ENCODE measurements around the gene ZNF483.

Gene ZNF483

DNA sequence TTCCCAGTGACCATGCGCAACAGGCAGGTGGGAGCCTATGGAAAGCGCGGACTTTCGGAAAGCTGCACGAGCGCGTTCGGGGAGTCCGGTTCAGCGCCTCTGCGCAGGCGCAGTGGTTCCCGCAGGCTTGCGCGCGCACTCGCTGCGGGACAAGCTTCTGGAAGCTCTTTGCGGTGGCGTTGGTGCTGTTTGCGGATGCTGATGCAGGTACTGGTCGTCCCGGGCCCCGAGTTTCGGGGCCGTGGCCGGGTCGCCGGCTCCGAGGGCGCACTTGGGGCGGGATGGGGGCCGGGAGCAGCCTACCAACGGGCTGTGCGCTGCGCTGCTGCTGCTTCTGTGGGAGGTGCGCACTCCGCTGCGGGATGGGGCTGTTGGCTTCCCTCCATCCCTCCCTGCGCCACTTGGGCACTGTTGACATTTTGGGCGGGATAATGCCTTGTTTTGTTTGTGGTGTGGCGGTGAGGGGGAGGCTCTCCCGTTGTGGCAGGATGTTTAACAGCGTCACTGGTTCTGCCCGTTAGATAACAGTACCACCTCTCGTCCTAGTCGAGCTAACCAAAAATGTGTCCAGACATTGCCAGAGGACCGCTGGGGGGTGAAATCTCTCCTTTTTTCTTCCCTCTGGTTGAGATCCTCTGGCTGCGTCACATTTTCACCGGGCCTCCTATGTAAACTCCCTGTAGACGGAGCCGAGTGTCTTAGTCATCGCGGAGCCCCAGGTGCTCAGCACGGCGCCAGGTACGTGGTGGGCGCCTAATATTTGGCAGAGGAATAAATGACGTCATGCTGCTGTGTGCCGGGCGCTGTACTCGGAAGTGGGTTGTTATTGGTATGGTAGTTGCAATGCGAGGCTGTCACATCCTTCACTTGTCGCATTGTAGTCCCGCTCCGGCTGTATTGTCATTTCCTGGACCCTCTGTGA is at the start of gene ZNF483:
TSS of gene ZNF483 (plus strand) at position 124 of the 922 bp plus-strand sequence. CDS start 2,217 bp downstream, outside the sequence.
- no peak for TF ChIP-seq GATA3 (IDR thresholded peaks at IDR 0.05; ENCODE audit: low read depth, low read length)
- TF ChIP-seq GATA2 (IDR thresholded peaks at IDR 0.05; ENCODE audit: low read depth, low read length) = no peak

DNA sequence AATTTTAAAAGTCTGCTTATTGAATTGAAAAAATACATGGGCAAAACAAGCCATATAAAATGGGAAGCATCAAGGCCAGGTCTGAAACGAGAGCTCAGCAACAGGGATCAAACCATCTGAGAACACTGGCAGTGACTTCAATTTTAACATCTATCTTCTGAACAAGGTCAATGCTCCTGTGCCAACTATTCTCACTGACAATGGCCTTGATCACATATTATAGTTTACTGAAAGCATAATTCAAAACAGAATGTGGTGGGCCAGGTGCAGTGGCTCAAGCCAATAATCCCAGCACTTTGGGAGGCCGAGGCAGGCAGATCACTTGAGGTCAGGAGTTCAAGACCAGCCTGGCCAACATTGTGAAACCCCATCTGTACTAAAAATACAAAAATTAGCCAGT is 49.8 kb upstream of the ZNF483 start:
- TF ChIP-seq GATA3 (IDR thresholded peaks at IDR 0.05; ENCODE audit: low read depth, low read length) (no peak), GATA2 (IDR thresholded peaks at IDR 0.05; ENCODE audit: low read depth, low read length) (no peak)

DNA sequence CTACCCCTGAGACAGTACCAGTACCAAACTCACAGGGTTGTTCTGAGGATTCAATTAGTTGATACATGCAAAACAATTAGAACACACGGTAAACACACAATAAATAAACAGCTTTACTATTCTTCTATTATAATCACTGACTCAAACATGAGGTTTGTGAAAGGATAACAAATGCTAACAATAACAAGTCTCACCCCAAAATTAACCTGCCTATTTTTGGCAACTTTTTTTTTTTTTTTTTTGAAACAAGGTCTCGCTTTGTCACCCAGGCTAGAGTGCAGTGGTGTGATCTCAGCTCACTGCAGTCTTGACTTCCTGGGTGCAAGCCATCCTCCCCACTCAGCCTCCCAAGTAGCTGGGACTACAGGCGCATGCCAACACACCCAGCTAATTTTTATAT is 47.3 kb upstream of the ZNF483 start:
- TF ChIP-seq GATA2 (IDR thresholded peaks at IDR 0.05; ENCODE audit: low read depth, low read length) (no peak), GATA3 (IDR thresholded peaks at IDR 0.05; ENCODE audit: low read depth, low read length) (no peak)

DNA sequence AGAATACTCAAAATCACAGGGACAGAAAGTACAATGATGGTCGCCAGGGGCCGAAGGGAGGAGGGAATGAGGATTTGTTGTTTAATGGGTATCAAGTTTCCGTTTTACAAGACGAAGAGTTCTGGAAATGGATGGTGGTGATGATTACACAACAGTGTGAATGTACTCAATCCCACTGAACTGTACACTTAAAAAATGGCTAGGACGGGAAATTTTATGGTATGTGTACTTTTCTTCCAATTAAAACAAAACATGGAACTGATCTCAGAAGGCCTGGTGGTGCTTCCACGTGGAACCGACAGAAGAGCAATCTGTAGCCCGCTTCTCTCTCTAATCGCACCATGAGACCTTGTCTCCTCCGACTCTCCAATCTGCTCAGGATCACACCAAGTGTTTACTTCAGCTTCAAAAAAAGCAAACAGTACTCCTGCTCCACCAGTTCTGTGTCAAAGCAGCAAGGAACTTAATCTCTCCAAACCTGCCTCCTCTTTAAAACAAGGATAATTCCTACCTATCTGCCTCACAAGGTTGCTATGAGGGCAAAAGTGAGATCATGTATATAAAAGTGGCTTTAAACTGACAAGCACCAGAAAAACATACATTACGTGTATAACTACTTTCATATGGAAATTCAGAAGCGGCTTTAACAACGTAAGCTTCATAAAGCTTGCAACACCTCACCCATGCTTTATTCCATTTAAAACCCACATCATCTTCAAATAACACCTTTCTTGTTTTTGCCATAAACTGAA is 42.9 kb upstream of the ZNF483 start:
- no peak for TF ChIP-seq GATA2 (IDR thresholded peaks at IDR 0.05; ENCODE audit: low read depth, low read length)
- TF ChIP-seq GATA3 (IDR thresholded peaks at IDR 0.05; ENCODE audit: low read depth, low read length) = no peak

DNA sequence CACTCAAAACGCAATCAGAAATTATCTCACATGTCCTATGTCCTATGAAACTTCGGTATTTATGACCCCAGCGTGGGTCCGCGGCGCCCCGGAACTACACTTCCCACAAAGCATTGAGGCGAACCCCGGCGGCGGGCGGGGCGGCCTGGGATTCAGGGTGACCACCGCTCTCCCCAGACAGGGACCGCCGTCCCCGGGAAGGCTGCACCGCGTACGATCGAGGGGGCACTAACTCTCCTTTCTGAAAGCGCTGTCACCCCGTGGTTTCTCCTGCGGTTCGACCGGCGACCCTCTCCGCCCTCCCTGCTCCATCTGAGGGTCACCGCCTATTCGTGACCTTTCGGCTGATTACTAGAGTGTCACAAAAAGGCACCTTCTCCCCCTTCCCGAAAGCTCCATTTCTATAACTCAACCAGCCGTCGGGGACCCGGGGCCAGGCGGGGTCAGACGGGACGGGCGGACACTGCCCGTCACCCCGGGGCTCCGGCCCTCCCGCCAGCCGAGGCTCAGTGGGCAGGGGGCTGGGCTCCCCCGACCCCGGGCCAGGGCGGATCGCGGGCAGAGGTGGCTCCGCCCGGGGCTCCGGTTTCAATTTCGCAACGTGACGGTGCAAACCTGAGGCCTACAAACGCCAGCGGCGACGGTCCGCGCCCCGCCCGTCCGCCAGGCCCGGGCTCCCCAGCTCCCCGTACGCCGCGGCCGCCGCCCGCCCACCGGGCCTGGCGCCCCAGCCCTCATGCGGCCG is 42.1 kb upstream of the ZNF483 start:
- no peak for TF ChIP-seq GATA3 (IDR thresholded peaks at IDR 0.05; ENCODE audit: low read depth, low read length)
- TF ChIP-seq GATA2 (IDR thresholded peaks at IDR 0.05; ENCODE audit: low read depth, low read length) = no peak

DNA sequence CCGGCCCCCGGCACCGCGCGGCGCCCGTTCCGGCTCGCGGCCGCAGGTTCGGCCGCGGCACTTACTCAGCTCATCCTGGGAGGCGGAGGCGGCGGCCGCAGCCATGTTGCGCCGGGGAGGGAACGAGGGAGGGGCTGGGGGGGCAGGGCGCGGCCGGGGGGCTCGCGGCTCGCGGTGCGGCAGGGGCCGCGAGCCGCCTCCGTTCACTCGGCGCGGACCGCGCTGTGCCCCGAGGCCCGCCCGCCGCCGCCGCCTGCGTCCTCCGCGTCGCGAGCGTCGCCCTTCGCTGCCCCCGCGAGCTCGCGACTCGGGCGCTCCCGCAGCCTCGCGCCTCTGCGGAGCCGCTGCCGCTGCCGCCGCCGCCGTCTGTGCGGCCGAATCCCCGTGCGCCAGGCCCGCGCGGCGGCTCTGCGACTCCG is 41.5 kb upstream of the ZNF483 start:
- no peak for TF ChIP-seq GATA2 (IDR thresholded peaks at IDR 0.05; ENCODE audit: low read depth, low read length)

DNA sequence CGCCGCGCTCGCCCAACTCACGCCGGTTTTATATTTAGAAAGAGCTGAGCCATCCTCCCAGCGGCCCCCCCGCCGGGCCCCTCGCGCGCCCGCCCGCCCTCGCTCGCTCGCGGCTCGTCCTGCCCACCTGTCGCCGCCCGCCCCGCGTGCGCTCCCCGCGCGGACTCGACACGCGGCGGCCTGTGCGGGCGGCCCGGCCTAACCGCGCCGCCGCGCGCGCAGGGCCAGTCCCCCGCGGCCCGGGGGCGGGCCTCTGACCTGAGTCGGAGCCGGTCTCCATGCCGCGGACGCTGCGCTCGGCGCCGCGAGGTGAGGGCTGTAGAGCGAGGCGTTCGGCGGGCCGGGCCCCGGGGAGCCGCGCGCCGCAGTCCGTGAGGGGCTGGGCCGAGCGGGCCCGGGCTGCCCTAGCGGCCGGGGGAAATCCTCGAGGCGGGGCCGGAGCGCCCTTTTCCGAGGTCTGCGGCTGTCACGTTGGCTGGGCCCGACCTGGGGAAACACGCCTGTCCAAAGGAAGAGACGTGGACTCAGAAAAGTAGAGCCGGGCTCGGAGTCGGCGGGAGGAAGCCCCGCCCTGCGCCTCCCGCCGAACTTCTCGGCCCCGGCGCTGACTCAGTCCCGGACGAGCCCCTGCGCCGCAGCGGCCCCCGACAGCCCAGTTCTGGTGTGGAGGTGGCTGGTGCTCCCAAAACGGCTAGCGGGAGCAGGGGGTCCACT is 41.0 kb upstream of the ZNF483 start, which contains the start of gene ECPAS:
TSS of gene ECPAS (minus strand) at position 526 of the 714 bp plus-strand sequence. CDS start 11,465 bp downstream, outside the sequence.
- TF ChIP-seq GATA3 (IDR thresholded peaks at IDR 0.05; ENCODE audit: low read depth, low read length) (no peak), GATA2 (IDR thresholded peaks at IDR 0.05; ENCODE audit: low read depth, low read length) (no peak)

DNA sequence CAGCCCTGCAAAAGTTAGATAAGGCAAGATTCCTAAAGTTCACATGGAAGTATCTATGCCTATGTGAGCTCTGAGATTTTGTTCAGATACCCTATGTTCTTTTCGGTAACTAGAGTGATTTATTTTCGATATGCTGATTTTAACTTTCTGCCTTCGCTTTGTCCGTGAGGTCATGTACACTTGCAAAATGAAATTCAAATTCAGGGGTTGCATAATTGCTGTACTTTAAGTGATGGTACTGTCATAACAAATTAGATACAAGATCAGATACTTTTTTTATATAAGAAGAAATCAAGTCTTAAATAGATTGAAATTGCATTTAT is 40.4 kb upstream of the ZNF483 start:
- TF ChIP-seq GATA3 (IDR thresholded peaks at IDR 0.05; ENCODE audit: low read depth, low read length) (no peak), GATA2 (IDR thresholded peaks at IDR 0.05; ENCODE audit: low read depth, low read length) (no peak)

DNA sequence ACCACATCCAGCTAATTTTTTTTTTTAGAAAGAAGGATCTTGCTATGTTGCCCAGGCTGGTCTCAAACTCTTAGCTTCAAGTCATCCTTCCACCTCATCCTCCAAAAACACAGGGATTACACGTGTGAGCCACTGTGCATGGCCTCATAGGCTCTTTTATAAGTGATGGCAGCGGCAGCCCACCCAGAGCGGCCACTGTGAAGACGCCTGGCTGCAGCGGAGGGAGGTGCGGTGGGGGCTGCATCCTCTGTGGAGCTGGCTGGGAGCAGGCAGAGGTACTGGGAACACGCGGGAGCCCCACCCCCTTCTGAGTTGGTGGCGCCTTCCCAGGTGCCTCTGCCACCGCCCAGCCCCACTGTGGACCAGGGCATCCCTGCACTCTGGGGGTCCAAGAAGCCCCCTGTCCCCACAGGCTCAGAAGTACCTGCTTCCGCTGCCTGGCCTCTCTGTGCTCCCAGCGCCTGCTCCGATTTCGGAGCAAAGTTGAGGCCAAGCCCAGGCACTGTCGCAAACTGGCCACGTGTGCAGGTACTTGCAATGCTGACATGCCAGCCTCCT is 23.9 kb upstream of the ZNF483 start:
- TF ChIP-seq GATA3 (IDR thresholded peaks at IDR 0.05; ENCODE audit: low read depth, low read length) = no peak
- no peak for TF ChIP-seq GATA2 (IDR thresholded peaks at IDR 0.05; ENCODE audit: low read depth, low read length)

DNA sequence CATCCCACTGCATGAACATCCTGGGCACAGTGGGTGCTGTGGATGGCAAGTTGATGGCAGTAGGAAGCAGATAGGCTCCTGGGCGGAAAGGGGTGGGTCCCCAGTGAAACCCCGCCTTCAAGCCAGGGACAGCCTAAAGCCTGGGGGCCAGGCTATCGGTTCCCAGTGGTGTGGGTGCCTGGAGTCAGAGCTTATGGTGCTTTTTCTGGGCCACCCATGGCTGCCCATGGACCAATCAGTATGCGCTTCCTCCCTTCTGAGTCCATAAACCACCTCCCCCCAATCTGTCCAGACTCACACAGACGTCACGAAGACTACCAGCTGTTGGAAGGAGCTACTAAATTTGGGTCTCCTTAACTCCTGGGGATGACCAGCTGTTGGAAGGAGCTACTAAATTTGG is 23.3 kb upstream of the ZNF483 start:
- no peak for TF ChIP-seq GATA2 (IDR thresholded peaks at IDR 0.05; ENCODE audit: low read depth, low read length)
- no peak for TF ChIP-seq GATA3 (IDR thresholded peaks at IDR 0.05; ENCODE audit: low read depth, low read length)

DNA sequence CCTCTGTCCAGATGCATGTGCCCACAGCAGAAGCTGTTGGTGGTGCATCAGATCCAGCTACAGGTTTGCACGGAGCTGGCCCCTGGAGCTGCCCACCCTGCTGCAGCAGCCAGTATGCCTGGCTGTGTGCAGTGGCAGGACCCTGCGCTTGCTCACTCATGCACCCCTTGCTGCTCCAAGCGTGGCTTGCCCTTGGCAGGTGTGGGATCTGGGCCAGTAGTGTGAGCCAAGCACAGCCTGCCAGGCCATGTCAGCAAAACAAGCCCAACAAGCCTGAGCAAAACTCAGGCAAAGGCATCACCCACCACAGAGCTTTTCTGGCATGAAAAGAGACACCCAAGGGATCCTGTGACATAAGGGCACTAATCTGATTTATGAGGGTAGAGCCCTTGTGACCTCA is 22.5 kb upstream of the ZNF483 start:
- TF ChIP-seq GATA2 (IDR thresholded peaks at IDR 0.05; ENCODE audit: low read depth, low read length) (no peak), GATA3 (IDR thresholded peaks at IDR 0.05; ENCODE audit: low read depth, low read length) (no peak)

DNA sequence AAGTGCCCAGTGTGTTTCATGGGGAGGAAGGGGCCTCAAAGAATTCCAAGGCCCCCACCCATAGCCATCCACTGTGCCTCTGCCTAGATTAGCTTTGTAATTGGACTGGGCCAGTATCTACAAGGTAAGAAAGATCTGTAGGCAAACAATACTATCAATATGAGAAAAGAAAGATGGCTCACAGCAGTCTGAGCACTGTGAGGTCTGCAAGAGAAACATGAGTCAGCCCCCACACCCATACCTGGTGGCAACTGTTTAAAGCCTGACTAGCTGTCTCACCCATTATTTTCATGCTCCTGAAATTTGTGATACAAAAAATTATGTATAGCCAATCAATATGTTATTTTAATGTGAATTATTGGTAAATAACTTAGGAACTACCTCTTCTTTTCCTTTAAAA is 10.0 kb upstream of the ZNF483 start:
- TF ChIP-seq GATA2 (IDR thresholded peaks at IDR 0.05; ENCODE audit: low read depth, low read length) = no peak
- TF ChIP-seq GATA3 (IDR thresholded peaks at IDR 0.05; ENCODE audit: low read depth, low read length) = no peak

DNA sequence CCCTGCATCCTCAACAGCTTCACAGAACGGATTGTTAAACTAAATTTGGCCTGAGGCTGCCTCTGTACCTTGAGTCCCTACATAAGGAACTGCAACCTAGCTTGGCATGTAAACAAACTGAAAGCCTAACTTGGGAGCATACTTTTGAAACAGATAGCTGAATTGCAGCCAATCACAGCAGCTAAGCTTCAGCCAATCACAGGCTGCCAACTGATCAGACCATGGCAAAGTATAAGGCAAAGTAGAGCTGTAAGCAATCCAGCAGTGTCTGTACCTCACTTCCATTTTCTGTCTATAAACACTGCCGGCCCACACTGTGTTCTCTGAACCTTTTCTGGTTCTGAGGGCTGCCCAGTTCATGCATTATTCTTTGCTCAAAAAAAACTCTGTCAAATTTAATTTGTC is 8.9 kb upstream of the ZNF483 start:
- TF ChIP-seq GATA2 (IDR thresholded peaks at IDR 0.05; ENCODE audit: low read depth, low read length) (no peak), GATA3 (IDR thresholded peaks at IDR 0.05; ENCODE audit: low read depth, low read length) (no peak)
